Renal pelvis (tissue), 4 donors: ENCODE measurements around the gene OTOP1. TPM values are rescaled to one million over a fixed set of nuclear protein-coding genes. Genes with fewer than 3 reads are reported as not detected.
"Not testable (repeated sequence)": the region's sequence is repeated elsewhere in the genome, so short reads cannot be mapped to it uniquely, and the experiment has no call there.

Source experiments
- DNase-seq: peaks from one replicate; pipeline ENCODE4 v3.0.0-alpha.2; 2013
- polyA plus RNA-seq, 3 donors: library from polyadenylated mRNA; unstranded; fragments of 120-200 nt; gene quantifications; one replicate each; pipeline ENCODE4 v1.2.1, GENCODE V29; 2013; ENCODE audit not compliant: insufficient read length in 3 of 3

The OTOP1 gene
- polyA plus RNA-seq, 3 donors, result not detected

GRCh38 chr4:4165701-4166392 is 60.9 kb downstream of the OTOP1 start:
- DNase-seq, result not testable (repeated sequence)

DNA sequence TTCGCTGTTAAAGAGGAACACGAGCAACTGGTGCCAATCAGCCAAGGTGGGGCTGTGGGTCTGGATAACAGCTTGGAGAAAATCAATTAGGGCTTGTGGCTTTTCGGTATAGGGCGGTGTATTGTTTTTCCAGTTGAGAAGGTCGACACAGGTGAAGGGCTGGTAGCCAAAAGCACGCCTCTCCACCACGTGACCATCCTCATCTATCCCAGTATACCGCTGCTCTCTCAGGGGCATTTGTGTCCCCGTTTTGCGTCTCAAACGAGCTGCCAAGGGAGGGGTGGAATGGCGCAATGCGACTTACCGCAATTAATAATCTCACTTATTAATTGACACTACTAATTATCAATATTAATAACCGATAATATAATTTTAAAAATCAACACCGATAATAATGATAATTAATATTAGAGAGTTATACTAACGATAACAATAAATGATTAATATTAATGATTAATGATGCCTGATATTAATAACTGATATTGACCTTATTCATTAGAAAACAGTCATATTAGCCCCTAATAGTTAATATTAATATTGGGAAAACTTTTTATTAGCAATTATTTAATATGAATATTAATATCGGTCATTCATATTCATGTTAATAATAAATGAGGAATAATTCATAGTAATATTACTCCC is 62.1 kb downstream of the OTOP1 start:
- not testable (repeated sequence) for DNase-seq

DNA sequence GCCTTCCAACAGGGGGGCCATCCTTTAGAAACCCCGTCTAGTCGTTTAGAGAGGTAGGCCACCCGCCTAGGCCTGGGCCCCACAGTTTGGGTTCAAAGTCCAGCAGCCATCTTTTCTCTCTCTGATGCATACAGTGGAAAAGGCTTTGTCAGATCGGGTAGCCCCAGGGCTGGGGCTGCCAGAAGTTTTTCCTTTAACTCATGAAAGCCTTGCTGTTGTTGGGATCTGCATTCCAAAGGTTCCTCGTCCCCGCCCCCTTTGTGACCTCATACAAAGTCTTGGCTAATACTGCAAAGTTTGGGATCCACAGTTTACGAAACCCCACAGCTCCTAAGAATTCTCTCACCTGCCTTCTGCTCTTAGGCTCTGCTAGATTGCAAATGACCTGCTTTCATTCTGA is 64.5 kb downstream of the OTOP1 start:
- not testable (repeated sequence) for DNase-seq

DNA sequence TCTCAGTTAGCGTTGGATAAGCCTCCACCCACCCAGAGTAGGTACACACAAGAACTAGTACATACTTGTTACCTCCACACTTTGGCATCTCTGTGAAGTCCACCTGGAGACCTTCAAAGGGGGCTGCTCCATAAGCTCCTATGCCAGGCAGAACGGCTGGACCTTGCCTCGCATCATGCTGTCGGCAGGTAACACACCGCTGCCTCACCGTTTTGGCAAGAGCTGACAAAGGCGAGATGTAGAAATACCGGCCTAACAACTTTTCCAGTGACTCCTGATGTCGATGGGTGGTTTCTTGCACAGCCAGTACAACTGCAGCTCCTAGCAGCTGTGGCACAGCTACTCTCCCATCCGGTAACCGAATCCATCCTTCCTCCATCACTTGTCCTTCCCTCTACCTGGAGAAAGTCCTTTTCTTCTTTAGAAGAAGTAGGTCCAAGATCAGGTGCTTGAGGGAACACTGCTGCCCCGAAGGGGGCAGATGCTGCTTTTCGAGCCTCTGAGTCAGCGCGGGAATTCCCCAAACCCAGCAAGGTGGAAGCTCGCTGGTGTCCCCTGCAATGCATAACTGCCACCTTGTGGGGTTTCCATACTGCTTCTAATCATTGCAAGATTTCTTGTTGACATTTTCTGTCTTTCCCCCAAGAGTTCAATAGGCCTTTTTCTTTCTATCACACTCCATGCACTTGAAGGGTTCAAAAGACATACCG is 65.6 kb downstream of the OTOP1 start:
- DNase-seq, result not testable (repeated sequence)

DNA sequence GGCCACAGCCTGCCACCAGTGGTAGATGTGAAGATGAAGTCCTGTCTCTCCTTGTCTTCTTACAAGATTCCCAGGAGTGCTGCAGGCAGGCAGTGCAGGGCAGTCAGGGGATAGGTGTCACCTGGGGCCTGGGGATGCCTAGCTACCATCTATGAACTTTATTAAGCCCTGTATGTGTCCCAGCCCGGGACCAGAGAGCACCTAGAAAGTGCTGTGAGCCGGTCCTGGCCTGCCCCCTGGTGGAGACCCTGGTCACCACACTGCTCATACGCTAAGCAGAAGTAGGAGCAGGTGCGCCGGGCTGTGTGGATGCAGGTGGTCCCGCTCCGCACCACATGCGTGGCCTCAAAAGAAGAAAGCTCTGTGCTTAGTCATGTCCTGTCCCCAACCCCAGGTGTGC is 81.1 kb downstream of the OTOP1 start:
- DNase-seq, result not testable (repeated sequence)

- not testable (repeated sequence) for DNase-seq
These were observed 83.4 kb downstream of the OTOP1 start for GRCh38 chr4:4143376-4143775.

- DNase-seq, result not testable (repeated sequence)
These were observed 84.0 kb downstream of the OTOP1 start for GRCh38 chr4:4142679-4143078.

GRCh38 chr4:4141186-4141585 is 85.5 kb downstream of the OTOP1 start:
- not testable (repeated sequence) for DNase-seq

Other genes with a start within 250 kb of the OTOP1 start
- gene TMEM128, start 21.3 kb upstream of the OTOP1 start, polyA plus RNA-seq, result 10 to 100 TPM; 42.4 to 45.1 (median 44.8) TPM
- gene LYAR, start 63.2 kb upstream of the OTOP1 start, polyA plus RNA-seq, result 10 to 100 TPM; 19.8 to 21.1 (median 20.1) TPM
- 1 to 10 TPM; 7.5 to 9.0 (median 8.5) TPM for gene ZBTB49, start 63.3 kb upstream of the OTOP1 start, polyA plus RNA-seq
- gene NSG1, start 160.2 kb upstream of the OTOP1 start, polyA plus RNA-seq, result 1 to 10 TPM; 3.6 to 4.8 (median 4.3) TPM